Transverse colon (tissue), 4 donors: ENCODE results near the gene CLCNKB. TPM values are rescaled to one million over a fixed set of nuclear protein-coding genes. Genes with fewer than 3 reads are reported as not detected.
"Not testable (repeated sequence)": the region's sequence is repeated elsewhere in the genome, so short reads cannot be mapped to it uniquely, and the experiment has no call there.

ENCODE experiments used
- DNase-seq: peaks from one replicate; pipeline ENCODE4 v3.0.0-alpha.2; 2019
- H3K27ac ChIP-seq, 4 donors: fragments of 200-600 bp; sonication (generic); 2 replicates each; pipeline ENCODE4 v1.5.1; 2016 to 2018; ENCODE audit warnings: inconsistent platforms in 4 of 4
- H3K27me3 ChIP-seq: fragments of 200-600 bp; sonication (generic); 2 replicates; pipeline ENCODE4 v1.5.1; 2017; ENCODE audit warnings: inconsistent platforms
- H3K36me3 ChIP-seq, 4 donors: fragments of 200-600 bp; sonication (generic); 2 replicates each; pipeline ENCODE4 v1.5.1; 2017 to 2019; ENCODE audit warnings: inconsistent platforms in 4 of 4
- H3K4me1 ChIP-seq, 4 donors: fragments of 200-600 bp; sonication (generic); 2 replicates each; pipeline ENCODE4 v1.5.1; 2017 to 2020; ENCODE audit warnings: inconsistent platforms in 4 of 4
- H3K4me3 ChIP-seq, 4 donors: fragments of 200-600 bp; sonication (generic); 1 replicate in 1 of 4; 2 replicates in 3 of 4; pipeline versions ENCODE4 v1.5.1 to v1.6.1; 2017 to 2019; ENCODE audit warnings: inconsistent platforms in 4 of 4
- H3K9me3 ChIP-seq, 2 donors: fragments of 200-600 bp; sonication (generic); 2 replicates each; pipeline ENCODE4 v1.5.1; 2017 to 2019; ENCODE audit warnings: inconsistent platforms in 2 of 2
- EP300 ChIP-seq: sonication (generic); formaldehyde crosslinking; IDR thresholded peaks from one replicate; pipeline ENCODE4 v1.6.1; 2017; ENCODE audit warnings: antibody characterized with exemption, low read depth
- POLR2A ChIP-seq: fragments of 450-650 bp; IDR thresholded peaks from one replicate; pipeline ENCODE4 v1.6.1; 2016; ENCODE audit warnings: antibody characterized with exemption, mild to moderate bottlenecking, moderate library complexity
- POLR2AphosphoS5 ChIP-seq, 3 donors: sonication (generic); formaldehyde crosslinking; IDR thresholded peaks; one replicate each; pipeline ENCODE4 v1.6.1; 2016; ENCODE audit warnings: antibody characterized with exemption in 3 of 3
- WGBS, 2 donors: methylation state at CpG; one replicate each; pipeline ENCODE4 v1.1.5; 2018; ENCODE audit warnings: low coverage in 1 of 2; 5-methylcytosine and 5-hydroxymethylcytosine counted together
- in situ Hi-C, 4 donors: fragments of 200-750 bp; cut with MboI; loops; one replicate each; pipeline versions ENCODE4 v1.15.0 to v1.15.1; 2017; ENCODE audit warnings: low sequenced_read_pairs in 3 of 4, low pct_ligation_motif_present in 1 of 4, low pct_unique_long_range_greater_than_20kb in 1 of 4
- intact Hi-C: fragments of 100-400 bp; cut with DNase I; formaldehyde crosslinking; loops from one replicate; pipeline ENCODE4 v1.15.1; 2023; ENCODE audit warnings: low total_unique reads
- total RNA-seq, 4 donors: library from RNA; depleted of rRNA; stranded (reverse); fragments of >200 nt; gene quantifications; one replicate each; pipeline ENCODE4 v1.1.0, GENCODE V29; 2016
- TF ChIP-seq, protein P1 (sequence below), 5 experiments: fragments of 200-600 bp in 3 of 5; fragments of 450-650 bp in 2 of 5; sonication (generic) in 3 of 5; IDR thresholded peaks; 1 replicate in 2 of 5; 2 replicates in 3 of 5; pipeline ENCODE4 v1.5.1; 2016 to 2017; ENCODE audit warnings: antibody characterized with exemption in 5 of 5, inconsistent platforms in 3 of 5, mild to moderate bottlenecking in 2 of 5, moderate library complexity in 1 of 5

CLCNKB gene
- total RNA-seq, 4 donors from 2014 or later, result 0.48 to 1.1 TPM; not detected in 2

DNA sequence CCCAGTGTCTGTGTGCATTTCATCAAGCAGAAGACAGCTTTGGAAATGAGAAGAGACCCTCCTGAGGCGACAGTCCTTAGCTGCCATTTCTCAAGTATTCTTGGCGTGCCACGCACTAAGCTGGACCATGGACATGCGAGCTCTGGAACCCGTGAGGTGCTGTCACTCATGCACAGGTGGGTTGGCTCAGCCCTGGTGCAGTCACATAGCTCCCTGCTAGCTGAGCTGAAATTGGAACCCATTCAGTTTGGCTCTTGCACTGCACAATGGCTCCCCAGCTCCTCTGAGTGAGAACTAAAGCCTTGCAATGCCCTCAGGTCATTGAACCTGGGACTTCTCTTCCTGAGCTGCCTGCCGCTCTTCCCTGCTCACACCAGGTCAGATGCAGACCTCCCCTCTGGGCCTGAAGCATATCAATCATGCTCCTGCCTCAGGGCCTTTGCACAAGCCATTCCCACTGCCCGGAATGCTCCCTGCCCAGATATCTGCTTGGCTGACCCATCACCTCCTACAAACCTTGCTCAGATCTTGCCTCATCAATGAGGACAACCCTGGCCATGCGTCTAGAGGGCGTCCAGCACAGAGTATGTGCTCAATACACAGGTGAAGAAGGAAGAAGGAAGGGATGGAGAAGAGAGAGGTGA lies 45.8 kb upstream of the CLCNKB start:
- in situ Hi-C loops (loop anchor here in 2 of 4 donors (25.0 kb wide), 1 partner anchor 185 kb away; the partner anchor contains the start of gene UQCRHL (in 2 of the 2)), intact Hi-C loops (loop anchor here (10.0 kb wide), 1 partner anchor 183 kb away; no protein-coding TSS in a partner anchor)

DNA sequence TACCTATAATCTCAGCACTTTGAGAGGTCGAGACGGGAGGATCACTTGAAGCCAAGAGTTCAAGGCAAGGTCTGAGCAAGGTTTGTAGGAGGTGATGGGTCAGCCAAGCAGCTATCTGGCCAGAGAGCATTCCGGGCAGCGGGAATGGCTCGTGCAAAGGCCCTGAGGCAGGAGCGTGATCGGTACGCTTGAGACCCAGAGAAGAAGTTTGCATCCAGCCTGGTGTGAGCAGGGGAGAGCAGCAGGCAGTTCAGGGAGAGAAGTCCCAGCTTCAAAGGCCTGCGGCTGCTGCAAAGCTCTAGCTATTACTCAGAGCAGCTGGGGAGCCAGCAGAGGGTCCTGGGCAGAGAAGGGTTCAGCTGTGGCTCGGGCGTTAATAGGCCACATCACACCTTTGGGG lies 44.7 kb upstream of the CLCNKB start:
- Histone ChIP-seq H3K27ac (no peak overlapping the region), H3K36me3 (no peaks in the 10 kb centered on the region), H3K4me3 (no peak overlapping the region), H3K27me3 (no peaks in the 10 kb centered on the region), H3K4me1 (no peaks in the 10 kb centered on the region), H3K9me3 (no peaks in the 10 kb centered on the region)
- intact Hi-C loops, result loop anchor here (10.0 kb wide), 1 partner anchor 184 kb away; no protein-coding TSS in a partner anchor
- no peak for DNase-seq
- no peak for TF ChIP-seq POLR2A
- TF ChIP-seq, protein P1, sequence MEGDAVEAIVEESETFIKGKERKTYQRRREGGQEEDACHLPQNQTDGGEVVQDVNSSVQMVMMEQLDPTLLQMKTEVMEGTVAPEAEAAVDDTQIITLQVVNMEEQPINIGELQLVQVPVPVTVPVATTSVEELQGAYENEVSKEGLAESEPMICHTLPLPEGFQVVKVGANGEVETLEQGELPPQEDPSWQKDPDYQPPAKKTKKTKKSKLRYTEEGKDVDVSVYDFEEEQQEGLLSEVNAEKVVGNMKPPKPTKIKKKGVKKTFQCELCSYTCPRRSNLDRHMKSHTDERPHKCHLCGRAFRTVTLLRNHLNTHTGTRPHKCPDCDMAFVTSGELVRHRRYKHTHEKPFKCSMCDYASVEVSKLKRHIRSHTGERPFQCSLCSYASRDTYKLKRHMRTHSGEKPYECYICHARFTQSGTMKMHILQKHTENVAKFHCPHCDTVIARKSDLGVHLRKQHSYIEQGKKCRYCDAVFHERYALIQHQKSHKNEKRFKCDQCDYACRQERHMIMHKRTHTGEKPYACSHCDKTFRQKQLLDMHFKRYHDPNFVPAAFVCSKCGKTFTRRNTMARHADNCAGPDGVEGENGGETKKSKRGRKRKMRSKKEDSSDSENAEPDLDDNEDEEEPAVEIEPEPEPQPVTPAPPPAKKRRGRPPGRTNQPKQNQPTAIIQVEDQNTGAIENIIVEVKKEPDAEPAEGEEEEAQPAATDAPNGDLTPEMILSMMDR (IDR thresholded peaks at IDR 0.05), result no peak
- no peak for TF ChIP-seq POLR2AphosphoS5 (IDR thresholded peaks at IDR 0.05)
- TF ChIP-seq EP300, result no peak
- 78 to 79% methylated on average over 2 to 11 of the region's 11 CpGs for WGBS, 2 donors
- in situ Hi-C loops, result loop anchor here in 2 of 4 donors (25.0 kb wide), 1 partner anchor 187 kb away; the partner anchor contains the start of gene UQCRHL (in 2 of the 2)

More for the DNA sequence above, 45.8 kb upstream of the CLCNKB start:
- Histone ChIP-seq H3K9me3 (no peaks in the 10 kb centered on the region), H3K4me3 (no peak overlapping the region), H3K36me3 (no peaks in the 10 kb centered on the region), H3K27me3 (no peaks in the 10 kb centered on the region), H3K4me1 (no peaks in the 10 kb centered on the region), H3K27ac (no peak overlapping the region)
- TF ChIP-seq, protein P1 (IDR thresholded peaks at IDR 0.05), result no peak
- TF ChIP-seq EP300 (no peak), POLR2A (no peak), POLR2AphosphoS5 (IDR thresholded peaks at IDR 0.05) (no peak)
- WGBS, 2 donors, result 77 to 85% methylated on average over 5 to 9 of the region's 9 CpGs
- no peak for DNase-seq

DNA sequence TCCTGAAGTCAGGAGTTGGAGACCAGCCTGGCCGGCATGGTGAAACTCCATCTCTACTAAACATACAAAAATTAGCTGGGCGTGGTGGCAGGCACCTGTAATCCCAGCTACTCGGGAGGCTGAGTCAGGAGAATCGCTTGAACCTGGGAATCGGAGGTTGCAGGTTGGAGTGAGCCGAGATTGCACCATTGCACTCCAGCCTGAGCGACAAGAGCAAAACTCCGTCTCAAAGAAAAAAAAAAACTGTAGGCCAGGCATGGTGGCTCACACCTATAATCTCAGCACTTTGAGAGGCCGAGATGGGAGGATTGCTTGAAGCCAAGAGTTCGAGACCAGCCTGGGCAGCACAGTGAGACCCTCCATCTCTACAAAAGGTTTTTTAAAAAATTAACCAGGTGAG lies 42.3 kb upstream of the CLCNKB start:
- intact Hi-C loops, H3K27me3 ChIP-seq, H3K36me3 ChIP-seq, DNase-seq, H3K4me3 ChIP-seq, H3K4me1 ChIP-seq, in situ Hi-C loops, H3K9me3 ChIP-seq, H3K27ac ChIP-seq: not testable (repeated sequence)
- 75 to 88% methylated on average over 9 to 10 of the region's 10 CpGs for WGBS, 2 donors

DNA sequence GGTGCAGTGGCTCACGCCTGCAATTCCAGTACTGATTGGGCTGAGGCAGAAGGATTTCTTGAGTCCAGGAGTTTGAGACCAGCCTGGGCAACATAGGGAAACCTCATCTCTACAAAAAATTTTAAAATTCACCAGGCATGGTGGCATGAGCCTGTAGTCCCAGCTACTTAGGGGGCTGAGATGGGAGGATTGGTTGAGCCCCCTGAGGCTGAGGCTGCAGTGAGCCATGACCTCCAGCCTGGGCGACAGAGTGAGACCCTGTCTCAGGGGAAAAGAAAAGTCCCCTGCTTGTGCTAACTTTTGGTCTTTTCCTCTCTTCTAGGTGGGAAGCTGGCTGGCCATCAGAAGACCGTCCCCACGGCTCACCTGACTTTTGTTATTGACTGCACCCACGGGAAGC lies 38.0 kb upstream of the CLCNKB start:
- Histone ChIP-seq H3K4me1 (no peaks in the 10 kb centered on the region), H3K27me3 (no peaks in the 10 kb centered on the region), H3K4me3 (no peak overlapping the region), H3K36me3 (no peaks in the 10 kb centered on the region), H3K9me3 (no peaks in the 10 kb centered on the region), H3K27ac (no peak overlapping the region)
- in situ Hi-C loops, result no loop called here
- no peak for DNase-seq
- TF ChIP-seq, protein P1 (IDR thresholded peaks at IDR 0.05), result no peak
- TF ChIP-seq POLR2AphosphoS5 (IDR thresholded peaks at IDR 0.05), result no peak
- TF ChIP-seq POLR2A, result no peak
- TF ChIP-seq EP300, result no peak
- WGBS, 2 donors, result 75% methylated on average over 5 of the region's 5 CpGs; no CpG with 5 or more reads in 1 of the 2 donors
- intact Hi-C loops, result no loop called here
